Ovary (tissue), 10 donors: Measurements from ENCODE around the gene HAVCR1. TPM values are rescaled to one million over a fixed set of nuclear protein-coding genes. Genes with fewer than 3 reads are reported as not detected.

Source experiments
- DNase-seq, 5 donors: peaks; one replicate each; pipeline ENCODE4 v3.0.0-alpha.2; 2019 to 2020
- H3K27ac ChIP-seq, 2 donors: fragments of 200-600 bp; one replicate each; pipeline versions ENCODE4 v1.5.1 to v1.8.0; 2019 to 2022
- H3K27me3 ChIP-seq: fragments of 200-600 bp; one replicate; pipeline ENCODE4 v1.8.0; 2022
- H3K36me3 ChIP-seq: fragments of 200-600 bp; sonication (generic); one replicate; pipeline ENCODE4 v1.5.1; 2019
- H3K4me1 ChIP-seq: one replicate; pipeline ENCODE4 v1.8.1; 2013; ENCODE audit warnings: mild to moderate bottlenecking, moderate library complexity; ENCODE audit not compliant: insufficient read depth
- H3K4me3 ChIP-seq: fragments of 200-600 bp; sonication (generic); one replicate; pipeline ENCODE4 v1.5.1; 2017
- H3K9me3 ChIP-seq, 2 donors: fragments of 200-600 bp in 1 of 2; sonication (generic) in 1 of 2; one replicate each; pipeline versions ENCODE4 v1.5.1 to v1.8.1; 2013 to 2019; ENCODE audit warnings: mild to moderate bottlenecking in 1 of 2, moderate library complexity in 1 of 2
- CTCF ChIP-seq, 3 donors: fragments of 450-650 bp in 2 of 3; fragments of 200-600 bp in 1 of 3; IDR thresholded peaks; one replicate each; pipeline versions ENCODE4 v1.5.1 to v1.8.0; 2016 to 2022; ENCODE audit warnings: antibody characterized with exemption in 3 of 3, mild to moderate bottlenecking in 1 of 3
- EP300 ChIP-seq: sonication (generic); formaldehyde crosslinking; IDR thresholded peaks from one replicate; pipeline ENCODE4 v1.6.1; 2017; ENCODE audit warnings: antibody characterized with exemption
- POLR2A ChIP-seq: fragments of 450-650 bp; IDR thresholded peaks from one replicate; pipeline ENCODE4 v1.6.1; 2017; ENCODE audit warnings: antibody characterized with exemption, mild to moderate bottlenecking, moderate library complexity
- WGBS, 3 donors: extraction: QIAGEN DNeasy Blood & Tissue Kit in 1 of 3; methylation state at CpG; one replicate each; pipeline versions ENCODE4 v1.1.5 to v1.1.7; 2013 to 2017; 5-methylcytosine and 5-hydroxymethylcytosine counted together
- intact Hi-C, 4 donors: fragments of 100-400 bp; cut with DNase I; formaldehyde crosslinking; loops; one replicate each; pipeline versions ENCODE4 v1.11.0 to v1.15.1; 2022 to 2023
- long read RNA-seq, 3 donors: library from polyadenylated mRNA in 2 of 3; unstranded in 2 of 3; transcript quantifications; one replicate each; pipeline ENCODE4 v2.0.0 and lab custom pipeline, GENCODE V29; 2021 to 2026
- polyA plus RNA-seq, 2 donors: library from polyadenylated mRNA; stranded (reverse); fragments of 200-250 nt in 1 of 2; fragments of 350-450 nt in 1 of 2; fragmentation: Illumina TruSeq in 1 of 2; extraction: RNeasy Lipid Tissue Mini Kit (QIAGEN cat#74804) in 1 of 2; gene quantifications; one replicate each; pipeline ENCODE4 v1.2.3, GENCODE V29; 2013 to 2014
- total RNA-seq, 7 donors: library from RNA; depleted of rRNA in 2 of 7; stranded (reverse); fragments of >200 nt in 2 of 7; fragmentation: NEBNext Ultra II Directional in 3 of 7; extraction: Animal tissue kit (Norgen Biotek cat#: 25700) in 3 of 7; gene quantifications; one replicate each; pipeline versions ENCODE4 v1.1.0 to v1.2.4, GENCODE V29; 2016 to 2023
- donor health status: DM: no; HTN: no; CAD: no; lungs with moderate emphysema.
- donor health status: DM: no; HTN: no; CAD: no.
- donor health status: Bipolar disorder and iron deficiency.
- donor health status: DM: yes; HTN: yes; CAD: no.
- donor health status: DM: no; HTN: no; CAD: no.
- donor health status: DM: yes; HTN: yes; CAD: no.

HAVCR1 gene
- under 1 TPM in 1 of 7 donors, not detected in 6; 0.23 TPM for total RNA-seq
- not detected for polyA plus RNA-seq
- long read RNA-seq, donor 1: 0 reads
- long read RNA-seq, donor 2: 0 reads
- long read RNA-seq, donor 3: 0 reads

GRCh38 chr5:157059093-157059539, at the start of gene HAVCR1:
HAVCR1 (minus strand) TSS chr5:157059116; CDS start chr5:157057943, 1,173 bp downstream.
- DNase-seq: no peak
- intact Hi-C loops: no loop called here
- no peaks in the 10 kb centered on the region for H3K27me3 ChIP-seq
- no peaks in the 10 kb centered on the region for H3K4me1 ChIP-seq
- H3K9me3 ChIP-seq: no peaks in the 10 kb centered on the region
- no peak within 1 kb of the TSS for H3K27ac ChIP-seq
- no peak within 1 kb of the TSS for H3K4me3 ChIP-seq
- TF ChIP-seq POLR2A (no peak), CTCF (IDR thresholded peaks at IDR 0.05) (no peak)
- no peaks in the 10 kb centered on the region for H3K36me3 ChIP-seq
- WGBS, 3 donors: 84 to 89% (median 89%) methylated on average over 9 of the region's 9 CpGs

- TF ChIP-seq CTCF (IDR thresholded peaks at IDR 0.05): no peak
- TF ChIP-seq POLR2A: no peak
- TF ChIP-seq EP300: no peak
- WGBS, 3 donors: 44 to 60% (median 53%) methylated on average over 3 of the region's 3 CpGs
- DNase-seq: no peak
- Histone ChIP-seq H3K4me3 (no peak overlapping the region), H3K9me3 (no peaks in the 10 kb centered on the region), H3K36me3 (no peaks in the 10 kb centered on the region), H3K27me3 (no peaks in the 10 kb centered on the region), H3K27ac (no peak overlapping the region), H3K4me1 (no peaks in the 10 kb centered on the region)
- intact Hi-C loops: no loop called here
Measured at GRCh38 chr5:157107508-157107907, 48.6 kb upstream of the HAVCR1 start.

- Histone ChIP-seq H3K4me1 (no peaks in the 10 kb centered on the region), H3K4me3 (no peak overlapping the region), H3K27me3 (no peaks in the 10 kb centered on the region), H3K9me3 (no peaks in the 10 kb centered on the region), H3K36me3 (no peaks in the 10 kb centered on the region), H3K27ac (no peak overlapping the region)
- intact Hi-C loops: no loop called here
- no peak for DNase-seq
- WGBS, 3 donors: 83 to 85% (median 84%) methylated on average over 14 of the region's 14 CpGs
- no peak for TF ChIP-seq EP300
- no peak for TF ChIP-seq CTCF (IDR thresholded peaks at IDR 0.05)
- no peak for TF ChIP-seq POLR2A
Measured at GRCh38 chr5:157106630-157107461, 47.9 kb upstream of the HAVCR1 start.

- no peak for DNase-seq
- no peak overlapping the region for H3K4me3 ChIP-seq
- intact Hi-C loops: no loop called here
- WGBS, 3 donors: 69 to 73% (median 70%) methylated on average over 2 of the region's 2 CpGs
- no peaks in the 10 kb centered on the region for H3K36me3 ChIP-seq
- no peaks in the 10 kb centered on the region for H3K4me1 ChIP-seq
- H3K27me3 ChIP-seq: no peaks in the 10 kb centered on the region
- H3K9me3 ChIP-seq: no peaks in the 10 kb centered on the region
- H3K27ac ChIP-seq: no peak overlapping the region
- TF ChIP-seq POLR2A (no peak), EP300 (no peak)
Measured at GRCh38 chr5:157100140-157100679, 41.3 kb upstream of the HAVCR1 start.
